Erythroblast (primary cell): ENCODE measurements around the gene OPA1.

Experiments used
- DNase-seq, 2 experiments: peaks; one replicate each; lab custom pipeline; 2025; lab: John Stamatoyannopoulos, UW
- GATA1 ChIP-seq: IDR thresholded peaks from 2 replicates; pipeline ENCODE4 v1.6.1; 2011; ENCODE audit warnings: low read depth, mild to moderate bottlenecking, control low read depth, low read length, moderate library complexity
- POLR2A ChIP-seq: IDR thresholded peaks from 2 replicates; pipeline ENCODE4 v1.6.1; 2011; ENCODE audit warnings: mild to moderate bottlenecking, low read length

Gene OPA1

GRCh38 chr3:193592841-193593667 lies at the start of gene OPA1:
OPA1 (plus strand) TSS chr3:193593208; CDS start chr3:193593378, 170 bp downstream.
- TF ChIP-seq POLR2A, result peak; percentile 91
- TF ChIP-seq GATA1, result no peak
- DNase-seq, result peak; percentile 96 to 97

DNA sequence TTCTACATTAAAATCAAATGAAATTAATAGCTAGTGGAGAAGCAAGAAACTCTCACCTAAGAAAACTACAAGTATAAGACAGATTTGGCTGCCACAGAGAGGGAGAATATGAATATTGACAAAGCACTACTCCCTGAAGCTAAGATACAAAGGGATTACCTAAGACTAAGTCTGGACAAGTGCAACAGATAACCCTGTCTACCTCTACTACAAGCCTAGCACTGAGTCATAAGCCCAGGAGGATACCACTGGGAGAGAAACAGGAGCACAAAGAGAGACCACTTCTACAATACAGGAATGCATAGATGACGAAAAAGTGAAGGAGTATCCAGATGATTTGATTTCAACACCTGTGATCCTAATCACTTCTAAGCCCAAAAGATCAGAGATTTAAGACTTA lies 48.7 kb upstream of the OPA1 start:
- no peak for TF ChIP-seq POLR2A
- no peak for TF ChIP-seq GATA1
- no peak for DNase-seq

- DNase-seq, result no peak
- TF ChIP-seq POLR2A, result no peak
- no peak for TF ChIP-seq GATA1
These were observed 47.7 kb upstream of the OPA1 start for GRCh38 chr3:193545304-193545703.

- no peak for DNase-seq
- TF ChIP-seq POLR2A (no peak), GATA1 (no peak)
These were observed 46.9 kb upstream of the OPA1 start for GRCh38 chr3:193546129-193546528.

- no peak for DNase-seq
- TF ChIP-seq POLR2A, result no peak
- TF ChIP-seq GATA1, result no peak
These were observed 44.6 kb upstream of the OPA1 start for GRCh38 chr3:193548406-193548805.

DNA sequence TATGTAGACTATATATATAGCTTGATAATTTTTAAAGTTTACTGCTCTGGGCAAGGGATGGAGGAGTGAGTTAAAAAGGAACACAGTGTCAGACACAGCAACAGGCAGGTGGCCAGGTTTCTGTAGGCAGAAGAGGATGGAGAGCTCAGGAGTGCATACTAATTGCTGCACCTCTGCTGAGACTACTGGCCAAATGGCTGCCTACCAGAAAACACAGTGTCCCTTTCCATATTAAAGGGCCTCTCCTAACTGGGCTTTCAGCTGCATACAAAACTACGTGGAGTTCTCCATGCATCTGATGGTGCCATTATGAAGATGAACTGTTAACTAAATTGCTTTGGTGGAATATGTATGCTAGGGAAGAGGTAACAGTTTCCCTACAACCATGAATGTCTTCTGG lies 40.1 kb upstream of the OPA1 start:
- DNase-seq, result no peak
- TF ChIP-seq POLR2A, result no peak

- DNase-seq, result no peak
- TF ChIP-seq POLR2A (no peak), GATA1 (no peak)
These were observed 39.4 kb upstream of the OPA1 start for GRCh38 chr3:193553586-193553985.

- TF ChIP-seq GATA1 (no peak), POLR2A (no peak)
- no peak for DNase-seq
These were observed 38.2 kb upstream of the OPA1 start, which contains the start of gene ATP13A4 for GRCh38 chr3:193554811-193555210. ATP13A4 (minus strand) TSS chr3:193554895; CDS start chr3:193554799, 96 bp downstream.

DNA sequence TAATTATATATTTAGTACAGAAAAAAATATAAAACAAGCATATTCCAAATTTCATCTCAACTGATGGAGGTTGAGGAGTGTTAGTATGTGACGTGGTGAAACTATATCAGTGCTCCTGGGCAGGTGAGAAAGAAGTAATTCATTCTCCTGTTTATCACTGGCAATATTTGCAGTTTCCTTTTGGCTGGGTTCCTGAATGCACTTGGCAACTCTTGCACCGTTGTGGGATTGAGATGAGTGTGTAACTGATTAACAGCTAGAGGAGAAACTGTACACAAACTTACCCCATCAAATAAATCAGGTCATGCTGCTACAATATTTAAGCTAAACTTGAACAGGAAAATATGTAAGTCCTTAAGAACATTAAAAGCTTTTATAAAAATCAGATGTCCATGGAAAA lies 36.2 kb upstream of the OPA1 start:
- no peak for TF ChIP-seq GATA1
- no peak for TF ChIP-seq POLR2A
- DNase-seq, result no peak

DNA sequence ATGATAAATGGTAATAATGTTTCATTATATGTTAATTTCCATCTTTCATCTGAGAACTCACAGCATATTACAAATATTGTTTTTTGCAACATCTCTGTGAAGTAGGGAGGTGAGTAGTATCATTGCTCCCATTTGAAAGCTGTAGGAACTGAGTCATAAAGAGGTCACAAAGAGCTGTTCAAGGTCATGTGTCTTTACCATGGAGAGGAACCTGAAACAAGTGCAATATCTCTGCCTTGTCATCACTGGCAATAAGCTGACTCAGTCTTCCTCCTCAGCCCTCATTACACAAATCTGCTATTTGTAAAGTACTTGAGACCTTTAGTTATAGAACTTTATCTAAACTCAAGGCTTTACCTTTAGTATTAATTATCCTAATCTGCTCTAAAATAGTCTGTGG lies 33.9 kb upstream of the OPA1 start:
- TF ChIP-seq GATA1 (no peak), POLR2A (no peak)
- peak in 1 of 2 experiments; percentile 12 for DNase-seq

GRCh38 chr3:193560091-193560490 lies 32.9 kb upstream of the OPA1 start:
- TF ChIP-seq POLR2A, result no peak
- no peak for TF ChIP-seq GATA1
- no peak for DNase-seq

GRCh38 chr3:193560870-193561269 lies 32.1 kb upstream of the OPA1 start:
- no peak for DNase-seq
- TF ChIP-seq POLR2A (no peak), GATA1 (no peak)

DNA sequence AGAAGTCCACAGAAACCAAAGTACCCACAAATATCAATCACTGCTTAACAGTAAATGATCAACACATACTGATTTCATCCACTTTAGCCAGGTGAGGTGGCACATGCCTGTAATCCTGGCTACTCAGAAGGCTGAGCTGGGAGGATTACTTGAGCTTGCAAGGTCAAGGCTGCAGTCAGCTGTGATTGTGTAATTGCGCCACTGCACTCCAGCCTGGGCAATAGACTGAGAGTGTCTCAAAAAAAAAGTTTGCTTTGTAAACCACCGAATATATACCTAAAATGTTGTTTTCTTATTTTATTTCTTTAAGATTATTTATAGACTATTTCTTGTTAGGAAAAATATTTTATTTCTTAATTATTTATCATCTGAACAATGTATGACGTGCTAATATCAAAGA lies 29.6 kb upstream of the OPA1 start:
- TF ChIP-seq POLR2A (no peak), GATA1 (no peak)
- no peak for DNase-seq

- DNase-seq, result no peak
- no peak for TF ChIP-seq POLR2A
- no peak for TF ChIP-seq GATA1
These were observed 29.0 kb upstream of the OPA1 start for GRCh38 chr3:193564012-193564411.

DNA sequence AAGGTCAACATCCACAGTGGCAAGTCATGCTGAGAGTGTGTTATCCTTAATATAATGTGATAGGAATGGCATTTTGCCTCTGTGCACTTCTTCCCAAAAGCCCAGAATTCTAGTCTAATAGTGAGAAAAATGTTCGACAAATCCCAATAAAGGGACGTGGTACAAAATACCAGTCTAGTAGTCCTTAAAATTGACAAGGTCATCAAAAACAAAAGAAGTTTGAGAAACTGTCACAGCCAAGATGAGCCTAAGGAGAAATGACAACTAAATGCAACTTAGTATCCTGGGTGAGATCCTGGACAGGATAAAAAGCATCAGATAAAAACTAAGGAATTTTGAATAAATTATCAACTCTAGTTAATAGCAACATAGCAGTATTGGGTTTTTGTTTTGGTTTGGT lies 23.9 kb upstream of the OPA1 start:
- TF ChIP-seq POLR2A (no peak), GATA1 (no peak)
- DNase-seq, result no peak
